Liver (tissue), 9 donors: ENCODE data around the gene EIF3L. TPM values are rescaled to one million over a fixed set of nuclear protein-coding genes. Genes with fewer than 3 reads are reported as not detected.
"Not testable (repeated sequence)": the region's sequence is repeated elsewhere in the genome, so short reads cannot be mapped to it uniquely, and the experiment has no call there.

Source experiments
- DNase-seq: peaks from one replicate; pipeline ENCODE4 v3.0.0-alpha.2; 2017; ENCODE audit warnings: low spot score
- H3K27ac ChIP-seq, 2 donors: one replicate each; pipeline ENCODE4 v1.7.0; 2013; ENCODE audit warnings: inconsistent platforms in 2 of 2, low read length in 2 of 2, control low read depth in 1 of 2, low read depth in 1 of 2, mild to moderate bottlenecking in 1 of 2
- H3K27me3 ChIP-seq, 4 donors: one replicate each; pipeline versions ENCODE4 v1.6.1 to v1.7.0; 2013; ENCODE audit warnings: low read length in 3 of 4, inconsistent platforms in 1 of 4, mild to moderate bottlenecking in 1 of 4, moderate library complexity in 1 of 4; ENCODE audit not compliant: control insufficient read depth in 4 of 4, insufficient read depth in 4 of 4
- H3K36me3 ChIP-seq, 4 donors: one replicate each; pipeline versions ENCODE4 v1.6.1 to v1.7.0; 2013; ENCODE audit warnings: low read length in 3 of 4, mild to moderate bottlenecking in 3 of 4, low read depth in 1 of 4, moderate library complexity in 1 of 4; ENCODE audit not compliant: control insufficient read depth in 4 of 4, insufficient read depth in 3 of 4
- H3K4me1 ChIP-seq, 4 donors: one replicate each; pipeline versions ENCODE4 v1.6.1 to v1.7.0; 2013; ENCODE audit warnings: low read length in 3 of 4, mild to moderate bottlenecking in 3 of 4, moderate library complexity in 1 of 4; ENCODE audit not compliant: control insufficient read depth in 4 of 4, insufficient read depth in 4 of 4
- H3K4me3 ChIP-seq, 3 donors: one replicate each; pipeline versions ENCODE4 v1.6.1 to v1.7.0; 2013; ENCODE audit warnings: low read length in 3 of 3, control low read depth in 1 of 3, low read depth in 1 of 3, mild to moderate bottlenecking in 1 of 3
- H3K9ac ChIP-seq, 2 donors: one replicate each; pipeline ENCODE4 v1.7.0; 2013; ENCODE audit warnings: low read length in 2 of 2, mild to moderate bottlenecking in 2 of 2, moderate library complexity in 2 of 2, control low read depth in 1 of 2, low read depth in 1 of 2
- H3K9me3 ChIP-seq, 4 donors: one replicate each; pipeline versions ENCODE4 v1.6.1 to v1.7.0; 2013; ENCODE audit warnings: low read length in 3 of 4; ENCODE audit not compliant: control insufficient read depth in 4 of 4
- EGR1 ChIP-seq, 2 donors: IDR thresholded peaks; 2 replicates each; pipeline ENCODE4 v1.6.1; 2016 to 2018; ENCODE audit warnings: antibody characterized with exemption in 2 of 2, low read depth in 2 of 2
- FOXA1 ChIP-seq: IDR thresholded peaks from 2 replicates; pipeline ENCODE4 v1.6.1; 2016; ENCODE audit warnings: antibody characterized with exemption
- FOXA2 ChIP-seq: IDR thresholded peaks from 2 replicates; pipeline ENCODE4 v1.6.1; 2016; ENCODE audit warnings: antibody characterized with exemption
- GABPA ChIP-seq, 2 donors: IDR thresholded peaks in 1 of 2; conservative IDR thresholded peaks in 1 of 2; 2 replicates each; pipeline ENCODE4 v1.6.1; 2016; ENCODE audit warnings: antibody characterized with exemption in 2 of 2, mild to moderate bottlenecking in 1 of 2, moderate library complexity in 1 of 2
- HNF4A ChIP-seq, 2 donors: conservative IDR thresholded peaks; 2 replicates each; pipeline ENCODE4 v1.6.1; 2016; ENCODE audit warnings: antibody characterized with exemption in 2 of 2, mild to moderate bottlenecking in 2 of 2
- HNF4G ChIP-seq: IDR thresholded peaks from 2 replicates; pipeline ENCODE4 v1.6.1; 2016; ENCODE audit warnings: antibody characterized with exemption
- JUND ChIP-seq, 2 donors: IDR thresholded peaks; 2 replicates each; pipeline ENCODE4 v1.6.1; 2016; ENCODE audit warnings: antibody characterized with exemption in 2 of 2
- NR2F2 ChIP-seq: IDR thresholded peaks from 2 replicates; pipeline ENCODE4 v1.6.1; 2016; ENCODE audit warnings: antibody characterized with exemption
- RAD21 ChIP-seq, 2 donors: IDR thresholded peaks; 2 replicates each; pipeline ENCODE4 v1.6.1; 2016; ENCODE audit warnings: antibody characterized with exemption in 2 of 2, mild to moderate bottlenecking in 2 of 2
- RXRA ChIP-seq, 2 donors: IDR thresholded peaks; 2 replicates each; pipeline ENCODE4 v1.6.1; 2017 to 2018; ENCODE audit warnings: antibody characterized with exemption in 2 of 2, mild to moderate bottlenecking in 1 of 2
- SP1 ChIP-seq: IDR thresholded peaks from 2 replicates; pipeline ENCODE4 v1.6.1; 2018; ENCODE audit warnings: antibody characterized with exemption, mild to moderate bottlenecking
- TAF1 ChIP-seq: conservative IDR thresholded peaks from 2 replicates; pipeline ENCODE4 v1.6.1; 2016; ENCODE audit warnings: antibody characterized with exemption, mild to moderate bottlenecking
- YY1 ChIP-seq: IDR thresholded peaks from 2 replicates; pipeline ENCODE4 v1.6.1; 2016; ENCODE audit warnings: antibody characterized with exemption, mild to moderate bottlenecking
- WGBS: extraction: QIAGEN DNeasy Blood & Tissue Kit; methylation state at CpG from one replicate; pipeline ENCODE4 v1.1.7; 2013; 5-methylcytosine and 5-hydroxymethylcytosine counted together
- polyA plus RNA-seq, 2 donors: library from polyadenylated mRNA; stranded (reverse) in 1 of 2; unstranded in 1 of 2; fragments of 200-250 nt in 1 of 2; fragments of >200 nt in 1 of 2; fragmentation: Nextera tagmentation in 1 of 2; extraction: Ambion mirVana in 1 of 2; gene quantifications; one replicate each; pipeline versions ENCODE4 v1.2.1 to v1.2.3, GENCODE V29; 2013 to 2015
- total RNA-seq, 2 donors: library from RNA; depleted of rRNA; stranded (reverse); fragments of >200 nt; gene quantifications; one replicate each; pipeline ENCODE4 v1.2.3, GENCODE V29; 2014
- TF ChIP-seq, protein P1 (sequence below): IDR thresholded peaks from 2 replicates; pipeline ENCODE4 v1.6.1; 2016; ENCODE audit warnings: antibody characterized with exemption
- TF ChIP-seq, protein P2 (sequence below): IDR thresholded peaks from 2 replicates; pipeline ENCODE4 v1.6.1; 2016; ENCODE audit warnings: antibody characterized with exemption
- TF ChIP-seq, protein P3 (sequence below): fragments of 150-350 bp; IDR thresholded peaks from 2 replicates; pipeline ENCODE4 v1.5.1; 2017; ENCODE audit warnings: improper control_type of control experiment, low read depth, low read length; ENCODE audit not compliant: missing input control
- TF ChIP-seq, protein P4 (sequence below): IDR thresholded peaks from 2 replicates; pipeline ENCODE4 v1.6.1; 2016; ENCODE audit warnings: antibody characterized with exemption, mild to moderate bottlenecking
- TF ChIP-seq, protein P5 (sequence below): IDR thresholded peaks from 2 replicates; pipeline ENCODE4 v1.6.1; 2016; ENCODE audit warnings: antibody characterized with exemption
- donor health status: healthy.
- donor health status: healthy.
- donor health status: healthy.
- donor health status: healthy.
- donor health status: healthy.

EIF3L gene
- total RNA-seq (100 to 1,000 TPM; 103 to 217 TPM), polyA plus RNA-seq (100 to 1,000 TPM; 104 to 117 TPM)

DNA sequence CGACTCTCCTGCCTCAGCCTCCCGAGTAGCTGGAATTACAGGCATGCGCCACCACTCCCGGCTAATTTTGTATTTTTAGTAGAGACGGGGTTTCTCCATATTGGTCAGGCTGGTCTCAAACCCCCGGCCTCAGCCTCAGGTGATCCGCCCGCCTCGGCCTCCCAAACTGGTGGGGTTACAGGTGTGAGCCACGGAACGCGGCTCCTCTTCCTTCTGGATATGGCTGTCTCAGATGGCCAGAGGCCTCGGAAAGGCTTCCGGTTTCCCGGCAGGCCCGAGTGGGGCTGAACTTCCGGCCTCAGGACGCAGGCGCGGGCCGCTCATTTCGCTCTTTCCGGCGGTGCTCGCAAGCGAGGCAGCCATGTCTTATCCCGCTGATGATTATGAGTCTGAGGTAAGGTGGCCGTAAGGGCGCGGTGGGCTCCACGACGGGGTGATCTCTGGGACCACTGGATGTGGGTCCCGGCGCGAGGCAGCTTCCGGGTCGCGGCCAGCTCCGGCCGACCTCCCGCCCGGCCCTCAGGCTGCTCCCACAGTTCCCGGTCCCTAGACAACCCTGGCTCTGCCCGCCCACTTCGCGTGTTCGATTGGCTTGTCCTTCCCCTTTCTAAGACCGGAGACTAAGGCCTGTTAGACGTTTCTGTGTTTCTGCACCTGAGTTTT lies at the start of gene EIF3L:
EIF3L (plus strand) TSS at position 331 of the 663 bp plus-strand sequence; CDS start at position 362, 31 bp downstream.
- no peaks in the 10 kb centered on the region for H3K9me3 ChIP-seq
- DNase-seq: peak; percentile 88
- H3K27me3 ChIP-seq: no peaks in the 10 kb centered on the region
- H3K4me1 ChIP-seq: peaks cover 2 to 37% (median 30%) of the 10 kb centered on the region in 4 donors
- under 1% methylated on average over 49 of the region's 49 CpGs for WGBS
- peak within 1 kb of the TSS; percentile 86 to 98 (median 95) for H3K4me3 ChIP-seq
- peak within 1 kb of the TSS; percentile 81 to 82 for H3K27ac ChIP-seq
- TF ChIP-seq RXRA (IDR thresholded peaks at IDR 0.05): peak; percentile 42 to 52
- TF ChIP-seq HNF4A (conservative IDR thresholded peaks at IDR 0.05): no peak
- TF ChIP-seq YY1: peak; percentile 97
- TF ChIP-seq GABPA (IDR thresholded peaks at IDR 0.05 in 1 of 2, conservative IDR thresholded peaks at IDR 0.05 in 1 of 2): peak; percentile 85 to 96
- TF ChIP-seq, protein P1, sequence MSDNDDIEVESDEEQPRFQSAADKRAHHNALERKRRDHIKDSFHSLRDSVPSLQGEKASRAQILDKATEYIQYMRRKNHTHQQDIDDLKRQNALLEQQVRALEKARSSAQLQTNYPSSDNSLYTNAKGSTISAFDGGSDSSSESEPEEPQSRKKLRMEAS: peak; percentile 69
- TF ChIP-seq, protein P2, sequence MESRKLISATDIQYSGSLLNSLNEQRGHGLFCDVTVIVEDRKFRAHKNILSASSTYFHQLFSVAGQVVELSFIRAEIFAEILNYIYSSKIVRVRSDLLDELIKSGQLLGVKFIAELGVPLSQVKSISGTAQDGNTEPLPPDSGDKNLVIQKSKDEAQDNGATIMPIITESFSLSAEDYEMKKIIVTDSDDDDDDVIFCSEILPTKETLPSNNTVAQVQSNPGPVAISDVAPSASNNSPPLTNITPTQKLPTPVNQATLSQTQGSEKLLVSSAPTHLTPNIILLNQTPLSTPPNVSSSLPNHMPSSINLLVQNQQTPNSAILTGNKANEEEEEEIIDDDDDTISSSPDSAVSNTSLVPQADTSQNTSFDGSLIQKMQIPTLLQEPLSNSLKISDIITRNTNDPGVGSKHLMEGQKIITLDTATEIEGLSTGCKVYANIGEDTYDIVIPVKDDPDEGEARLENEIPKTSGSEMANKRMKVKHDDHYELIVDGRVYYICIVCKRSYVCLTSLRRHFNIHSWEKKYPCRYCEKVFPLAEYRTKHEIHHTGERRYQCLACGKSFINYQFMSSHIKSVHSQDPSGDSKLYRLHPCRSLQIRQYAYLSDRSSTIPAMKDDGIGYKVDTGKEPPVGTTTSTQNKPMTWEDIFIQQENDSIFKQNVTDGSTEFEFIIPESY: peak; percentile 73
- no peak for TF ChIP-seq FOXA2
- no peak for TF ChIP-seq NR2F2
- no peak for TF ChIP-seq HNF4G
- peak; percentile 28 for TF ChIP-seq SP1
- TF ChIP-seq FOXA1: no peak
- peak; percentile 13 to 24 for TF ChIP-seq EGR1 (IDR thresholded peaks at IDR 0.05; ENCODE audit: low read depth in 2 of 2)
- TF ChIP-seq JUND (IDR thresholded peaks at IDR 0.05): no peak
- TF ChIP-seq, protein P3, sequence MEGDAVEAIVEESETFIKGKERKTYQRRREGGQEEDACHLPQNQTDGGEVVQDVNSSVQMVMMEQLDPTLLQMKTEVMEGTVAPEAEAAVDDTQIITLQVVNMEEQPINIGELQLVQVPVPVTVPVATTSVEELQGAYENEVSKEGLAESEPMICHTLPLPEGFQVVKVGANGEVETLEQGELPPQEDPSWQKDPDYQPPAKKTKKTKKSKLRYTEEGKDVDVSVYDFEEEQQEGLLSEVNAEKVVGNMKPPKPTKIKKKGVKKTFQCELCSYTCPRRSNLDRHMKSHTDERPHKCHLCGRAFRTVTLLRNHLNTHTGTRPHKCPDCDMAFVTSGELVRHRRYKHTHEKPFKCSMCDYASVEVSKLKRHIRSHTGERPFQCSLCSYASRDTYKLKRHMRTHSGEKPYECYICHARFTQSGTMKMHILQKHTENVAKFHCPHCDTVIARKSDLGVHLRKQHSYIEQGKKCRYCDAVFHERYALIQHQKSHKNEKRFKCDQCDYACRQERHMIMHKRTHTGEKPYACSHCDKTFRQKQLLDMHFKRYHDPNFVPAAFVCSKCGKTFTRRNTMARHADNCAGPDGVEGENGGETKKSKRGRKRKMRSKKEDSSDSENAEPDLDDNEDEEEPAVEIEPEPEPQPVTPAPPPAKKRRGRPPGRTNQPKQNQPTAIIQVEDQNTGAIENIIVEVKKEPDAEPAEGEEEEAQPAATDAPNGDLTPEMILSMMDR: no peak
- TF ChIP-seq, protein P4, sequence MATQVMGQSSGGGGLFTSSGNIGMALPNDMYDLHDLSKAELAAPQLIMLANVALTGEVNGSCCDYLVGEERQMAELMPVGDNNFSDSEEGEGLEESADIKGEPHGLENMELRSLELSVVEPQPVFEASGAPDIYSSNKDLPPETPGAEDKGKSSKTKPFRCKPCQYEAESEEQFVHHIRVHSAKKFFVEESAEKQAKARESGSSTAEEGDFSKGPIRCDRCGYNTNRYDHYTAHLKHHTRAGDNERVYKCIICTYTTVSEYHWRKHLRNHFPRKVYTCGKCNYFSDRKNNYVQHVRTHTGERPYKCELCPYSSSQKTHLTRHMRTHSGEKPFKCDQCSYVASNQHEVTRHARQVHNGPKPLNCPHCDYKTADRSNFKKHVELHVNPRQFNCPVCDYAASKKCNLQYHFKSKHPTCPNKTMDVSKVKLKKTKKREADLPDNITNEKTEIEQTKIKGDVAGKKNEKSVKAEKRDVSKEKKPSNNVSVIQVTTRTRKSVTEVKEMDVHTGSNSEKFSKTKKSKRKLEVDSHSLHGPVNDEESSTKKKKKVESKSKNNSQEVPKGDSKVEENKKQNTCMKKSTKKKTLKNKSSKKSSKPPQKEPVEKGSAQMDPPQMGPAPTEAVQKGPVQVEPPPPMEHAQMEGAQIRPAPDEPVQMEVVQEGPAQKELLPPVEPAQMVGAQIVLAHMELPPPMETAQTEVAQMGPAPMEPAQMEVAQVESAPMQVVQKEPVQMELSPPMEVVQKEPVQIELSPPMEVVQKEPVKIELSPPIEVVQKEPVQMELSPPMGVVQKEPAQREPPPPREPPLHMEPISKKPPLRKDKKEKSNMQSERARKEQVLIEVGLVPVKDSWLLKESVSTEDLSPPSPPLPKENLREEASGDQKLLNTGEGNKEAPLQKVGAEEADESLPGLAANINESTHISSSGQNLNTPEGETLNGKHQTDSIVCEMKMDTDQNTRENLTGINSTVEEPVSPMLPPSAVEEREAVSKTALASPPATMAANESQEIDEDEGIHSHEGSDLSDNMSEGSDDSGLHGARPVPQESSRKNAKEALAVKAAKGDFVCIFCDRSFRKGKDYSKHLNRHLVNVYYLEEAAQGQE: peak; percentile 43
- peak; percentile 41 for TF ChIP-seq TAF1
- TF ChIP-seq, protein P5, sequence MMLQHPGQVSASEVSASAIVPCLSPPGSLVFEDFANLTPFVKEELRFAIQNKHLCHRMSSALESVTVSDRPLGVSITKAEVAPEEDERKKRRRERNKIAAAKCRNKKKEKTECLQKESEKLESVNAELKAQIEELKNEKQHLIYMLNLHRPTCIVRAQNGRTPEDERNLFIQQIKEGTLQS: no peak
- no peak for TF ChIP-seq RAD21 (IDR thresholded peaks at IDR 0.05)
- H3K36me3 ChIP-seq: peaks cover 2 to 17% (median 13%) of the 10 kb centered on the region in 4 donors
- peak within 1 kb of the TSS; percentile 92 to 97 for H3K9ac ChIP-seq

DNA sequence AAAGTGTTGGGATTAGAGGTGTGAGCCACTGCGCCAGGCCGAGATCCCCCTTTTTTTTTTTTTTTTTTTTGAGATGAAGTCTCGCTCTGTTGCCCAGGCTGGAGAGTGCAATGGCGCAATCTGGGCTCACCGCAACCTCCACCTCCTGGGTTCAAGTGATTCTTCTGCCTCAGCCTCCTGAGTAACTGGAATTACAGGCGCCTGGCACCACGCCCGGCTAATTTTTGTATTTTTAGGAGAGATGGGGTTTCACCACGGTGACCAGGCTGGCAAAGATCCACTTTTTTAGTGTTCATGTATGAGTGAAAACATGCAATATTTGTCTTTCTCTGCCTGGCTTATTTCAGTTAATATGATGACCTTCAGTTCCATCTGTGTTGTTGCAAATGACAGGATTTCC lies 49.2 kb upstream of the EIF3L start:
- not testable (repeated sequence) for H3K4me3 ChIP-seq, DNase-seq, H3K9me3 ChIP-seq, H3K27me3 ChIP-seq, H3K9ac ChIP-seq, H3K36me3 ChIP-seq, H3K27ac ChIP-seq
- H3K4me1 ChIP-seq: peaks cover 9 to 23% (median 18%) of the 10 kb centered on the region in 4 donors
- WGBS: 78% methylated on average over 9 of the region's 9 CpGs
